ENCODE data around the gene PGRMC1.

GRCh38 chrX:119208401-119209057 lies 27.6 kb upstream of the PGRMC1 start:
- TF ChIP-seq CTCF (optimal IDR thresholded peaks at IDR 0.05 in 1 of 3, IDR thresholded peaks at IDR 0.05 in 1 of 3, conservative IDR thresholded peaks at IDR 0.05 in 1 of 3; ENCODE audit: extremely low read depth in 1 of 3, insufficient read depth in 2 of 3, low read length in 3 of 3) (no peak), EZH2 (IDR thresholded peaks at IDR 0.05; ENCODE audit: low read length) (no peak)

Data from keratinocyte (primary cell).